H9 (cell line): ENCODE results near the gene FGF10. TPM values are rescaled to one million over a fixed set of nuclear protein-coding genes. Genes with fewer than 3 reads are reported as not detected.

Experiments
- DNase-seq: peaks from one replicate; pipeline ENCODE4 v3.0.0-alpha.2; 2017
- H2AFZ ChIP-seq: one replicate; pipeline ENCODE4 v1.6.1; 2013; ENCODE audit warnings: mild to moderate bottlenecking, low read length, control low read depth, moderate library complexity
- H2AK5ac ChIP-seq: 2 replicates; pipeline ENCODE4 v1.6.1; 2013; ENCODE audit warnings: low read length, control low read depth, mixed read lengths; ENCODE audit not compliant: insufficient read length
- H2BK120ac ChIP-seq: one replicate; pipeline ENCODE4 v1.6.1; 2013; ENCODE audit warnings: low read depth, mild to moderate bottlenecking, low read length, control low read depth, inconsistent platforms; ENCODE audit not compliant: poor library complexity, severe bottlenecking
- H2BK12ac ChIP-seq: 2 replicates; pipeline ENCODE4 v1.6.1; 2013; ENCODE audit warnings: low read length, control low read depth, mixed read lengths, low read depth; ENCODE audit not compliant: insufficient read length
- H2BK15ac ChIP-seq: 2 replicates; pipeline ENCODE4 v1.6.1; 2013; ENCODE audit warnings: low read depth, low read length, control low read depth
- H2BK20ac ChIP-seq: one replicate; pipeline ENCODE4 v1.6.1; 2013; ENCODE audit warnings: low read depth, mild to moderate bottlenecking, low read length, control low read depth, inconsistent platforms; ENCODE audit not compliant: poor library complexity, severe bottlenecking
- H2BK5ac ChIP-seq: 2 replicates; pipeline ENCODE4 v1.6.1; 2013; ENCODE audit warnings: low read length, control low read depth, mixed read lengths; ENCODE audit not compliant: insufficient read length
- H3K14ac ChIP-seq: 2 replicates; pipeline ENCODE4 v1.6.1; 2013; ENCODE audit warnings: low read length, control low read depth; ENCODE audit not compliant: insufficient read depth
- H3K18ac ChIP-seq: 2 replicates; pipeline ENCODE4 v1.6.1; 2013; ENCODE audit warnings: low read depth, mild to moderate bottlenecking, mixed read lengths, low read length, control low read depth; ENCODE audit not compliant: insufficient read length
- H3K23ac ChIP-seq: 2 replicates; pipeline ENCODE4 v1.6.1; 2013; ENCODE audit warnings: low read length, control low read depth, mixed read lengths, low read depth; ENCODE audit not compliant: insufficient read length
- H3K23me2 ChIP-seq: 2 replicates; pipeline ENCODE4 v1.6.1; 2013; ENCODE audit warnings: low read depth, mild to moderate bottlenecking, mixed read lengths, low read length, control low read depth; ENCODE audit not compliant: insufficient read length, poor library complexity, severe bottlenecking
- H3K27ac ChIP-seq: 2 replicates; pipeline ENCODE4 v1.5.1; 2013; ENCODE audit warnings: low read length, control low read depth, mixed read lengths, low read depth; ENCODE audit not compliant: insufficient read length
- H3K27me3 ChIP-seq: 2 replicates; pipeline ENCODE4 v1.6.1; 2013; ENCODE audit warnings: low read length, control low read depth, inconsistent platforms; ENCODE audit not compliant: insufficient read depth
- H3K4ac ChIP-seq: 2 replicates; pipeline ENCODE4 v1.6.1; 2013; ENCODE audit warnings: low read depth, mild to moderate bottlenecking, control low read depth, inconsistent platforms, low read length, moderate library complexity
- H3K4me1 ChIP-seq: 2 replicates; pipeline ENCODE4 v1.6.1; 2013; ENCODE audit warnings: low read length, control low read depth, inconsistent platforms; ENCODE audit not compliant: insufficient read depth
- H3K4me2 ChIP-seq: 2 replicates; pipeline ENCODE4 v1.6.1; 2013; ENCODE audit warnings: low read length, control low read depth, mixed read lengths; ENCODE audit not compliant: insufficient read length, insufficient read depth
- H3K56ac ChIP-seq: 2 replicates; pipeline ENCODE4 v1.6.1; 2013; ENCODE audit warnings: low read depth, mild to moderate bottlenecking, mixed read lengths, low read length, control low read depth; ENCODE audit not compliant: insufficient read length
- H3K79me1 ChIP-seq: 2 replicates; pipeline ENCODE4 v1.6.1; 2013; ENCODE audit warnings: low read depth, mild to moderate bottlenecking, moderate library complexity, low read length, control low read depth, inconsistent platforms; ENCODE audit not compliant: insufficient read depth, poor library complexity, severe bottlenecking
- H3K79me2 ChIP-seq: 2 replicates; pipeline ENCODE4 v1.6.1; 2013; ENCODE audit warnings: low read length, control low read depth, inconsistent platforms; ENCODE audit not compliant: insufficient read depth
- H3K9ac ChIP-seq: 2 replicates; pipeline ENCODE4 v1.6.1; 2013; ENCODE audit warnings: low read length, control low read depth, mixed read lengths; ENCODE audit not compliant: insufficient read length; ENCODE audit errors: extremely low read depth
- H3K9me3 ChIP-seq: one replicate; pipeline ENCODE4 v1.6.1; 2013; ENCODE audit warnings: low read depth, low read length, inconsistent platforms; ENCODE audit not compliant: control insufficient read depth
- H3T11ph ChIP-seq: one replicate; pipeline ENCODE4 v1.6.1; 2013; ENCODE audit warnings: mild to moderate bottlenecking, low read length, control low read depth, inconsistent platforms
- H4K20me1 ChIP-seq: one replicate; pipeline ENCODE4 v1.6.1; 2013; ENCODE audit not compliant: control insufficient read depth, insufficient read length, insufficient read depth
- H4K5ac ChIP-seq: 2 replicates; pipeline ENCODE4 v1.6.1; 2013; ENCODE audit warnings: low read depth, mild to moderate bottlenecking, mixed read lengths, low read length, control low read depth; ENCODE audit not compliant: insufficient read length
- H4K8ac ChIP-seq: replicated peaks from 2 replicates; pipeline ENCODE4 v1.6.1; 2013; ENCODE audit warnings: low read length, control low read depth, mixed read lengths, low read depth; ENCODE audit not compliant: insufficient read length
- H4K91ac ChIP-seq: 2 replicates; pipeline ENCODE4 v1.6.1; 2013; ENCODE audit warnings: low read depth, mild to moderate bottlenecking, moderate library complexity, mixed read lengths, low read length, control low read depth; ENCODE audit not compliant: insufficient read length
- H3K27ac Mint-ChIP-seq, 3 experiments: 2 replicates in 2 of 3; 3 replicates in 1 of 3; pipeline ENCODE4 v1.8.0; 2020 to 2021; ENCODE audit warnings: mixed read lengths in 3 of 3, mild to moderate bottlenecking in 1 of 3, moderate library complexity in 1 of 3
- H3K27me3 Mint-ChIP-seq: 2 replicates; pipeline ENCODE4 v1.8.0; 2021; ENCODE audit warnings: low read depth, mild to moderate bottlenecking, moderate library complexity, mixed read lengths
- H3K36me3 Mint-ChIP-seq, 3 experiments: 2 replicates in 2 of 3; 3 replicates in 1 of 3; pipeline ENCODE4 v1.8.0; 2020 to 2021; ENCODE audit warnings: low read depth in 3 of 3, mixed read lengths in 3 of 3; ENCODE audit not compliant: insufficient read depth in 1 of 3
- H3K4me1 Mint-ChIP-seq, 2 experiments: 2 replicates each; pipeline ENCODE4 v1.8.0; 2020; ENCODE audit warnings: mixed read lengths in 2 of 2
- H3K4me3 Mint-ChIP-seq, 2 experiments: 2 replicates in 1 of 2; 3 replicates in 1 of 2; pipeline ENCODE4 v1.8.0; 2020 to 2021; ENCODE audit warnings: mild to moderate bottlenecking in 2 of 2, mixed read lengths in 2 of 2, moderate library complexity in 1 of 2
- H3K9me3 Mint-ChIP-seq, 2 experiments: 2 replicates in 1 of 2; 3 replicates in 1 of 2; pipeline ENCODE4 v1.8.0; 2020; ENCODE audit warnings: mild to moderate bottlenecking in 2 of 2, mixed read lengths in 2 of 2, moderate library complexity in 1 of 2
- CTCF ChIP-seq: fragments of 200-600 bp; sonication (generic); conservative IDR thresholded peaks from 3 replicates; pipeline ENCODE4 v1.8.0; 2021; ENCODE audit warnings: antibody characterized with exemption, mild to moderate bottlenecking
- WGBS: extraction: QIAGEN DNeasy Blood & Tissue Kit; methylation state at CpG from one replicate; pipeline ENCODE4 v1.1.7; 2013; ENCODE audit warnings: missing lambda C conversion rate, low lambda C conversion rate, mixed read lengths; ENCODE audit not compliant: insufficient read length; ENCODE audit errors: extremely low coverage; 5-methylcytosine and 5-hydroxymethylcytosine counted together
- total RNA-seq: library from RNA; stranded (reverse); gene quantifications from 2 replicates; pipeline ENCODE4 v1.2.1, GENCODE V29; 2021

The FGF10 gene
- total RNA-seq, 1 experiment from 2014 or later = not detected

GRCh38 chr5:44361342-44362001, 27.7 kb downstream of the FGF10 start:
- Histone ChIP-seq H2BK5ac (no peak overlapping the region), H3K23ac (no peak overlapping the region), H3K27me3 (no peaks in the 10 kb centered on the region), H4K20me1 (no peaks in the 10 kb centered on the region), H3K4ac (no peak overlapping the region), H4K8ac (no peak overlapping the region), H2AFZ (no peak overlapping the region), H3K4me1 (no peaks in the 10 kb centered on the region), H2BK20ac (no peak overlapping the region), H3T11ph (no peak overlapping the region), H3K27ac (no peak overlapping the region), H3K18ac (no peak overlapping the region), H3K9me3 (no peaks in the 10 kb centered on the region), H2BK12ac (no peak overlapping the region), H3K79me1 (no peaks in the 10 kb centered on the region), H3K56ac (no peak overlapping the region), H3K23me2 (no peaks in the 10 kb centered on the region), H2BK15ac (no peak overlapping the region), H3K79me2 (no peaks in the 10 kb centered on the region), H2BK120ac (no peak overlapping the region), H2AK5ac (no peak overlapping the region), H3K4me2 (no peak overlapping the region), H4K91ac (no peak overlapping the region), H4K5ac (no peak overlapping the region), H3K9ac (no peak overlapping the region), H3K14ac (no peak overlapping the region)
- no CpG with 5 or more reads among the region's 1 CpG for WGBS
- Mint-ChIP-seq H3K36me3 (no peaks in the 10 kb centered on the region), H3K4me1 (no peaks in the 10 kb centered on the region), H3K27me3 (no peaks in the 10 kb centered on the region), H3K27ac (no peak overlapping the region), H3K9me3 (no peaks in the 10 kb centered on the region), H3K4me3 (no peak overlapping the region)
- DNase-seq = no peak
- no peak for TF ChIP-seq CTCF
